Tibial artery (tissue), 4 donors: ENCODE results near the gene FRK.

Source experiments
- DNase-seq, 2 donors: peaks; one replicate each; pipeline ENCODE4 v3.0.0-alpha.2; 2019
- H3K27ac ChIP-seq, 2 donors: fragments of 200-600 bp; sonication (generic) in 1 of 2; 1 replicate in 1 of 2; 2 replicates in 1 of 2; pipeline ENCODE4 v1.5.1; 2018 to 2019; ENCODE audit warnings: mild to moderate bottlenecking in 1 of 2
- H3K27me3 ChIP-seq, 2 donors: fragments of 200-600 bp; sonication (generic) in 1 of 2; one replicate each; pipeline versions ENCODE4 v1.5.1 to v1.6.0; 2016 to 2019
- H3K36me3 ChIP-seq, 3 donors: fragments of 200-600 bp; sonication (generic) in 2 of 3; one replicate each; pipeline ENCODE4 v1.5.1; 2016 to 2019; ENCODE audit warnings: mild to moderate bottlenecking in 2 of 3
- H3K4me1 ChIP-seq, 4 donors: fragments of 200-600 bp; sonication (generic) in 2 of 4; 1 replicate in 3 of 4; 2 replicates in 1 of 4; pipeline ENCODE4 v1.5.1; 2016 to 2019
- H3K4me3 ChIP-seq, 2 donors: fragments of 200-600 bp; sonication (generic) in 1 of 2; 1 replicate in 1 of 2; 2 replicates in 1 of 2; pipeline ENCODE4 v1.5.1; 2018 to 2019; ENCODE audit warnings: mild to moderate bottlenecking in 2 of 2
- H3K9me3 ChIP-seq, 3 donors: fragments of 200-600 bp; sonication (generic) in 1 of 3; one replicate each; pipeline ENCODE4 v1.5.1; 2016 to 2019
- CTCF ChIP-seq, 2 experiments: fragments of 200-600 bp in 1 of 2; fragments of 450-650 bp in 1 of 2; IDR thresholded peaks; one replicate each; pipeline ENCODE4 v1.5.1; 2017 to 2019; ENCODE audit warnings: antibody characterized with exemption in 2 of 2, mild to moderate bottlenecking in 1 of 2, moderate library complexity in 1 of 2
- intact Hi-C: fragments of 100-400 bp; cut with DNase I; formaldehyde crosslinking; loops from one replicate; pipeline ENCODE4 v1.15.0; 2023; ENCODE audit warnings: low total_unique reads

FRK gene

GRCh38 chr6:115977220-115977619 lies 83.5 kb downstream of the FRK start:
- H3K27me3 ChIP-seq = no peaks in the 10 kb centered on the region
- TF ChIP-seq CTCF (IDR thresholded peaks at IDR 0.05) = no peak
- intact Hi-C loops = no loop called here
- no peak for DNase-seq
- no peak overlapping the region for H3K4me3 ChIP-seq
- no peaks in the 10 kb centered on the region for H3K36me3 ChIP-seq
- peaks cover 0 to 50% (median 7%) of the 10 kb centered on the region in 4 donors for H3K4me1 ChIP-seq
- H3K27ac ChIP-seq = no peak overlapping the region
- no peaks in the 10 kb centered on the region for H3K9me3 ChIP-seq

GRCh38 chr6:115976321-115976870 lies 84.3 kb downstream of the FRK start:
- H3K36me3 ChIP-seq = no peaks in the 10 kb centered on the region
- H3K4me3 ChIP-seq = no peak overlapping the region
- DNase-seq = no peak
- intact Hi-C loops = no loop called here
- no peaks in the 10 kb centered on the region for H3K9me3 ChIP-seq
- TF ChIP-seq CTCF (IDR thresholded peaks at IDR 0.05) = no peak
- peaks cover 0 to 58% (median 10%) of the 10 kb centered on the region in 4 donors for H3K4me1 ChIP-seq
- no peaks in the 10 kb centered on the region for H3K27me3 ChIP-seq
- H3K27ac ChIP-seq = no peak overlapping the region

GRCh38 chr6:115972679-115973078 lies 88.0 kb downstream of the FRK start:
- Histone ChIP-seq H3K27ac (peak overlapping the region in 1 of 2 donors; percentile 59), H3K27me3 (no peaks in the 10 kb centered on the region), H3K4me1 (peaks cover 0 to 70% (median 23%) of the 10 kb centered on the region in 4 donors), H3K4me3 (no peak overlapping the region), H3K36me3 (peaks cover 0 to under 1% (median 0%) of the 10 kb centered on the region in 3 donors), H3K9me3 (no peaks in the 10 kb centered on the region)
- intact Hi-C loops = no loop called here
- DNase-seq = no peak
- TF ChIP-seq CTCF (IDR thresholded peaks at IDR 0.05) = no peak

- peaks cover 0 to 5% (median 0%) of the 10 kb centered on the region in 3 donors for H3K36me3 ChIP-seq
- H3K27me3 ChIP-seq = no peaks in the 10 kb centered on the region
- DNase-seq = no peak
- H3K4me1 ChIP-seq = peaks cover 0 to 61% (median 21%) of the 10 kb centered on the region in 4 donors
- no peaks in the 10 kb centered on the region for H3K9me3 ChIP-seq
- no peak for TF ChIP-seq CTCF (IDR thresholded peaks at IDR 0.05)
- H3K27ac ChIP-seq = peak overlapping the region in 1 of 2 donors; percentile 59
- intact Hi-C loops = no loop called here
- H3K4me3 ChIP-seq = no peak overlapping the region
These were observed 88.9 kb downstream of the FRK start for GRCh38 chr6:115971785-115972184.

- H3K9me3 ChIP-seq = no peaks in the 10 kb centered on the region
- intact Hi-C loops = no loop called here
- TF ChIP-seq CTCF (IDR thresholded peaks at IDR 0.05) = no peak
- H3K36me3 ChIP-seq = peaks cover 6 to 11% (median 8%) of the 10 kb centered on the region in 3 donors
- H3K4me3 ChIP-seq = no peak overlapping the region
- peaks cover 0 to 50% (median 16%) of the 10 kb centered on the region in 4 donors for H3K4me1 ChIP-seq
- no peak for DNase-seq
- H3K27ac ChIP-seq = peak overlapping the region; percentile 58 to 59
- no peaks in the 10 kb centered on the region for H3K27me3 ChIP-seq
These were observed 90.8 kb downstream of the FRK start for GRCh38 chr6:115969930-115970273.
